ENCODE measurements around the gene PIK3CA. TPM values are rescaled to one million over a fixed set of nuclear protein-coding genes. Genes with fewer than 3 reads are reported as not detected.

PIK3CA gene
- total and polyA plus RNA-seq, 10 of the 15 experiments (the other 5 are each of a cell fraction or from before 2014, with no cell fraction given), result 3.0 to 18.6 (median 9.0) TPM

- H3K79me2 ChIP-seq (ENCODE audit: control insufficient read depth, insufficient read depth, low read length), result peaks cover 28% of the 10 kb centered on the region
- no peaks in the 10 kb centered on the region; a peak in 1 of 4 replicates for H3K36me3 ChIP-seq (ENCODE audit: control insufficient read depth in 2 of 2, insufficient read depth in 2 of 2, low read length in 1 of 2)
- no peak overlapping the region for H3K4me2 ChIP-seq (ENCODE audit: control insufficient read depth, insufficient read depth)
- DNase-seq (ENCODE audit: low read depth, low spot score) (no peak), ATAC-seq (no peak), FAIRE-seq (no peak)
- no peaks in the 10 kb centered on the region for H3K27me3 ChIP-seq (replicated peaks in 1 of 2; ENCODE audit: control insufficient read depth in 2 of 2, insufficient read depth in 2 of 2, low read length in 1 of 2)
- intact Hi-C loops (cut with micrococcal nuclease; ENCODE audit: unreplicated experiment) (no loop called here), in situ Hi-C loops (cut with MboI) (no loop called here)
- RAD21 ChIA-PET (ENCODE audit: unreplicated experiment), result interaction anchor here (0.6 to 1.2 kb wide), 2 partner anchors 98 to 404 kb away, joined by 3 read pairs; no protein-coding TSS in a partner anchor
- 86% methylated on average over 1 of the region's 1 CpG for WGBS (ENCODE audit: insufficient coverage, insufficient replicate concordance, low lambda C conversion rate, missing lambda C conversion rate)
- H3K9ac ChIP-seq (ENCODE audit: control insufficient read depth, insufficient read depth, low read length), result no peak overlapping the region
- SMC1A ChIA-PET (ENCODE audit: uncharacterized antibody, unreplicated experiment), result interaction anchor here (0.8 to 1.2 kb wide), 3 partner anchors 26 to 168 kb away, joined by 3 read pairs; no protein-coding TSS in a partner anchor
- H2AFZ ChIP-seq (ENCODE audit: control insufficient read depth, low read depth, low read length), result no peak overlapping the region
- BruUV-seq (replicated peaks), result no TSS peak
- no peak overlapping the region for H3K4me3 ChIP-seq
- H3K27ac ChIP-seq (ENCODE audit: control insufficient read depth, insufficient read depth), result no peak overlapping the region
- TF ChIP-seq MLLT1 (IDR thresholded peaks at IDR 0.05) (no peak), ATF7 (IDR thresholded peaks at IDR 0.05; ENCODE audit: low read depth) (no peak), POLR2A (IDR thresholded peaks at IDR 0.05; ENCODE audit: low read depth, low read length) (no peak), IRF4 (IDR thresholded peaks at IDR 0.05; ENCODE audit: low read depth, low read length) (no peak), ZNF274 (IDR thresholded peaks at IDR 0.05; ENCODE audit: insufficient read depth, insufficient read length) (no peak), ZSCAN29 (IDR thresholded peaks at IDR 0.05) (no peak), TCF12 (IDR thresholded peaks at IDR 0.05; ENCODE audit: low read depth, low read length) (no peak), SKIL (IDR thresholded peaks at IDR 0.05; ENCODE audit: low read depth, poor library complexity, severe bottlenecking) (no peak)
- CTCF ChIA-PET, result interaction anchor here (1.1 to 1.5 kb wide), 5 partner anchors 9 to 165 kb away, joined by 3 to 4 read pairs (median 3); no protein-coding TSS in a partner anchor
- H3K4me1 ChIP-seq (ENCODE audit: control insufficient read depth, insufficient read depth, low read length), result peaks cover 14% of the 10 kb centered on the region; the same call in 1 of the 2 replicates
- POLR2A ChIA-PET, result no interaction called here
- H3K9me3 ChIP-seq (replicated peaks; ENCODE audit: control insufficient read depth, insufficient read depth, low read length), result no peaks in the 10 kb centered on the region; the same call in 1 of the 3 replicates
- no peaks in the 10 kb centered on the region for H4K20me1 ChIP-seq (ENCODE audit: control insufficient read depth, insufficient read depth)
Observed at GRCh38 chr3:179156775-179157174, 8.6 kb downstream of the PIK3CA start.

All from GM12878 (cell line).